Mucosa of descending colon (tissue), 3 donors: Measurements from ENCODE around the gene SRPRA. TPM values are rescaled to one million over a fixed set of nuclear protein-coding genes. Genes with fewer than 3 reads are reported as not detected.
"Not testable (repeated sequence)": the region's sequence is repeated elsewhere in the genome, so short reads cannot be mapped to it uniquely, and the experiment has no call there.

Experiments
- ATAC-seq: fragments of 200-7000 bp; cut with Tn5 transposase; one replicate; pipeline ENCODE4 v1.9.1; 2020; ENCODE audit warnings: mild to moderate bottlenecking, moderate library complexity
- DNase-seq, 3 donors: peaks; one replicate each; pipeline ENCODE4 v3.0.0-alpha.2; 2020
- H3K36me3 ChIP-seq: fragments of 200-600 bp; one replicate; pipeline ENCODE4 v1.8.0; 2021; ENCODE audit warnings: low read depth, mild to moderate bottlenecking
- H3K4me1 ChIP-seq: fragments of 200-600 bp; one replicate; pipeline ENCODE4 v1.8.0; 2021; ENCODE audit warnings: low read depth, mild to moderate bottlenecking
- H3K4me3 ChIP-seq: fragments of 200-600 bp; one replicate; pipeline ENCODE4 v1.8.0; 2021; ENCODE audit warnings: mild to moderate bottlenecking
- H3K9me3 ChIP-seq: fragments of 200-600 bp; one replicate; pipeline ENCODE4 v1.8.0; 2021; ENCODE audit warnings: mild to moderate bottlenecking
- intact Hi-C, 2 donors: fragments of 100-400 bp; cut with DNase I in 1 of 2; cut with micrococcal nuclease in 1 of 2; formaldehyde crosslinking; loops; one replicate each; pipeline versions ENCODE4 v1.11.0 to v1.11.1; 2022; cut with DNase I, micrococcal nuclease
- total RNA-seq, 3 donors: library from RNA; stranded (reverse); fragmentation: NEBNext Ultra II Directional in 2 of 3; extraction: Animal tissue kit (Norgen Biotek cat#: 25700) in 2 of 3; gene quantifications; one replicate each; pipeline versions ENCODE4 v1.2.1 to v1.2.4, GENCODE V29; 2021 to 2023
- TF ChIP-seq, protein P1 (sequence below): fragments of 200-600 bp; IDR thresholded peaks from one replicate; pipeline ENCODE4 v1.8.0; 2022; ENCODE audit warnings: antibody characterized with exemption, mild to moderate bottlenecking
- donor health status: DM: no; HTN: no; CAD: no; lungs with moderate emphysema.
- donor health status: DM: no; HTN: no; CAD: no.
- donor health status: DM: no; HTN: yes; CAD: no.

The SRPRA gene
- total RNA-seq, 3 donors from 2014 or later = 73.8 to 88.1 (median 79.2) TPM

DNA sequence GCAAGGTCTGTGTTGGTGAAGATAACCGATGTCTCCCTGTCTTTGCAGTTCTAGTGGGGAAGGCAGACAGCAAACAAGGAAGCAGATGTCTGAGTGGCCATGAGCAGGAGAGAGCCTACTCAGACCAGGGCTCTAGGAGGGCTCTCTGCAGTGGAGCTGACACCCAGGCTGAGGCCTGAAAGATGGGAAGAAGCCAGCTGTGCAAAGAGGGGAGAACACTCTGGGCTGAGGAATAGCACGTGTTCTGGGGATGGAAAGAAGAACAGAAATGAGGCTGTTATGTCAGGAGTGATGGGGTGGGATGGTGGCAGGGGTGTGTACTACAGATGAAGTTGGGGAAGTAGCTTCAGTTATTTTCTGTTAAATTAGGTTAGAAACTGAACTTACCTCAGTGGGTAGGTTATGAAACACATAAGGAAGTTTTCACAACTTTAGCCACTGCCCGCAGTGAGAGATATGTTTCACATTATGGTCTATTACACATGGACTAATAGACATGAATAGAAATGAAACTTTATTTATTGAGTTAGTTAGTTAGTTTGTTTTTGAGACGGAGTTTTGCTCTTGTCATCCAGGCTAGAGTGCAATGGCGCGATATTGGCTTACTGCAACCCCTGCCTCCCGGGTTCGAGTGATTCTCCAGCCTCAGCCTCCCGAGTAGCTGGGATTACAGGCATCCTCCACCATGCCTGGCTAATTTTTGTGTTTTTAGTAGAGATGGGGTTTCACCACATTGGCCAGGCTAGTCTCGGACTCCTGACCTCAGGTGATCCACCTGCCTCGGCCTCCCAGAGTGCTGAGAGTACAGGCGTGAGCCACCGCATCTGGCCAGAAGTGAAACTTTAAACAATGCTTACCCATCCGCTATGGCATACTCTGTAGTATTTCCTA lies 43.0 kb upstream of the SRPRA start:
- peak in 1 of 3 donors; percentile 46 for DNase-seq
- Histone ChIP-seq H3K36me3 (no peaks in the 10 kb centered on the region), H3K9me3 (no peaks in the 10 kb centered on the region), H3K4me1 (peaks cover 19% of the 10 kb centered on the region), H3K4me3 (no peak overlapping the region)
- peak; percentile 4 for ATAC-seq
- TF ChIP-seq, protein P1, sequence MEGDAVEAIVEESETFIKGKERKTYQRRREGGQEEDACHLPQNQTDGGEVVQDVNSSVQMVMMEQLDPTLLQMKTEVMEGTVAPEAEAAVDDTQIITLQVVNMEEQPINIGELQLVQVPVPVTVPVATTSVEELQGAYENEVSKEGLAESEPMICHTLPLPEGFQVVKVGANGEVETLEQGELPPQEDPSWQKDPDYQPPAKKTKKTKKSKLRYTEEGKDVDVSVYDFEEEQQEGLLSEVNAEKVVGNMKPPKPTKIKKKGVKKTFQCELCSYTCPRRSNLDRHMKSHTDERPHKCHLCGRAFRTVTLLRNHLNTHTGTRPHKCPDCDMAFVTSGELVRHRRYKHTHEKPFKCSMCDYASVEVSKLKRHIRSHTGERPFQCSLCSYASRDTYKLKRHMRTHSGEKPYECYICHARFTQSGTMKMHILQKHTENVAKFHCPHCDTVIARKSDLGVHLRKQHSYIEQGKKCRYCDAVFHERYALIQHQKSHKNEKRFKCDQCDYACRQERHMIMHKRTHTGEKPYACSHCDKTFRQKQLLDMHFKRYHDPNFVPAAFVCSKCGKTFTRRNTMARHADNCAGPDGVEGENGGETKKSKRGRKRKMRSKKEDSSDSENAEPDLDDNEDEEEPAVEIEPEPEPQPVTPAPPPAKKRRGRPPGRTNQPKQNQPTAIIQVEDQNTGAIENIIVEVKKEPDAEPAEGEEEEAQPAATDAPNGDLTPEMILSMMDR = no peak
- intact Hi-C loops = loop anchor here (2.0 to 10.0 kb wide), 2 partner anchors 163 to 169 kb away; no protein-coding TSS in a partner anchor

DNA sequence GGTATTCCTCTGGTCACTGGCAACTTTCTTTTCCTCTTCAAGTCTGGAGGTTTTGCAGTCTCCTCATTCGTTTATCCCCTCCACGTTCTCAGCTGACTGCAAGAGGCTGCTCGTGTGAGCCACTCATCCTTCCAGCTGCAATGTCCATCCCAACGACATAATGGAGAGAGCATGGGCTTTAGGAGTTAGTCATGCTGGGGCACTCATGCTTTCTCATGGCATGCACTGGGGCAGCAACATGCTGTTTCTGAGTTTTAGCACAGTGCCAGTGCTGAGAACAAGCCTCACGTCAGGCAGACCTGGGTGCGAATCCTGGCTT lies 42.3 kb upstream of the SRPRA start:
- H3K9me3 ChIP-seq = no peaks in the 10 kb centered on the region
- peaks cover 19% of the 10 kb centered on the region for H3K4me1 ChIP-seq
- intact Hi-C loops = loop anchor here (2.0 to 10.0 kb wide), 2 partner anchors 164 to 170 kb away; no protein-coding TSS in a partner anchor
- H3K4me3 ChIP-seq = no peak overlapping the region
- DNase-seq (no peak), ATAC-seq (no peak)
- TF ChIP-seq, protein P1 = no peak
- no peaks in the 10 kb centered on the region for H3K36me3 ChIP-seq

DNA sequence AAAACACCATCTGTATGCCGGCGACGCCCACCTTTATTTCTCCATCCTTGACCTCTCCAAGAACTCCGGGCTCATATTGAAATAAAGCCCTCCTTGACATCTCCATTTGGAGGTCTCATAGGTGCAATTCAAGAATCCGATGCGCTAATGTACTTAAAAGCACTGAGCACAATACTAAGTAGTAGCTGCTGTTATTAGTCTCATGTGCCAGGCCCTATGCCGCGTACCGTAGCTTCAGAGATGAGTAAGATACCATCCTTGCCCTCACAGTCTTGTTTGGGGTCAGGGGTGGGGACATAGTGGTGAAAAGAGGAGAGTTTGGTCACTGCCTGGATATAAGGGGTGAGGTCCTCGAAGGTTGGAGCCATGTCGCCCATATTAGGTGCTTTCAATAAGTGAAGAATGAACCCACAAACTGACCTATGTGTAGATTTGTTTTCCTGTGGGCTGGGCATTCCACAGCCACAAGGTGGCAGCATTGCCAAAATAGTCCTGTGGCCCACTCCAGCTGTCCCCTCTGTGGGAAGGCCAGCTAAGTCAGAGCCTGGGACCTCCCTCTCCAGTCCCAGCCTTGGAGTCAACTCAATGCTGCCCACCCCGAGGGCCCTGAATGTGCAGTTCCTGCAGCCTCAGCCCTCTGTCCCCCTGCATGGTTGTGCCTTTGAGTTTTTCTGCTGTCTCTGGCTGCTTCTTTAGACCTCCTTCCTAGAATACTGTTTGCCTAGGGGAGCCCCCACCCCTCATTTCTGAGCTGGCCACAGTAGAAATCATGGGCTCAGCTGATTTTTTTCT lies 41.7 kb upstream of the SRPRA start:
- H3K9me3 ChIP-seq = no peaks in the 10 kb centered on the region
- no peaks in the 10 kb centered on the region for H3K36me3 ChIP-seq
- DNase-seq = peak; percentile 73 to 88 (median 83)
- peaks cover 19% of the 10 kb centered on the region for H3K4me1 ChIP-seq
- TF ChIP-seq, protein P1 = peak; percentile 74
- intact Hi-C loops = loop anchor here (2.0 to 10.0 kb wide), 2 partner anchors 164 to 170 kb away; no protein-coding TSS in a partner anchor
- peak; percentile 85 for ATAC-seq
- no peak overlapping the region for H3K4me3 ChIP-seq

DNA sequence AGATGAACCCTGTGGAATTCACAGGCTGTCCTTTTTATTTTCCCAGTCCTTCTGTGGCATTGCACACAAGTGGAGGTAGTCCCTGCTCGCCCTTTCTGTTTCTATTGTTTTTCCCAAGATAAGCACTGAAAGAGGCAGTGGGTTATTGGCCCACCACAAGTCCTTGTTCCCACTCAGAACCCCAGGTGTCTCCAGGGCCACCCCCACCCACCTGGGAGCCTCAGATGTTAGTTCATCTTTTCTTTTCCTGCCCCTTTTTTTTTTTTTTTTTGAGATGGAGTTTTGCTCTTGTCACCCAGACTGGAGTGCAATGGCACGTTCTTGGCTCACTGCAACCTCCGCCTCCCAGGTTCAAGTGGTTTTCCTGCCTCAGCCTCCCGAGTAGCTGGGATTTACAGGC lies 40.1 kb upstream of the SRPRA start:
- peaks cover 28% of the 10 kb centered on the region for H3K4me1 ChIP-seq
- H3K4me3 ChIP-seq, H3K36me3 ChIP-seq, ATAC-seq, H3K9me3 ChIP-seq, intact Hi-C loops: not testable (repeated sequence)
- peak in 1 of 3 donors; percentile 11 for DNase-seq

DNA sequence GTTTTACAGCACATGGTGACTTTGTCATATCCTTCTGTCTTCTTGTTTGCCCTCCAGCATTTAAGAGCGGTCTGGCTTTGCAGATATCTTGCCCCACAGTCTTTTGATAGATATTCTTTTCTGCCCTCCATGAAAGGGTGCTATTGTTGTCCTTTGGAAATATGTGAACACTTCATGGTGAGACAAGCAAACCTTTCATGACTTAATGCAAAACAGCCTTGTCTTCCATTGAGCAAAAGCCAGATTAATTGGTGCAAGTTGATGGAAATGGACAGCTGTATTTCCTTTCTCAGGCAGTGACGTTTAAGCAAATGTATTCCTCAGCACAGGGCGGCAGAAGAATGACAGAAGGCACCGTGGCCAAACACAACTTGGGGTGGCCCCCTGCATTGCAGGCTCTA lies 39.6 kb upstream of the SRPRA start:
- DNase-seq (no peak), ATAC-seq (no peak)
- no peaks in the 10 kb centered on the region for H3K9me3 ChIP-seq
- intact Hi-C loops = no loop called here
- H3K36me3 ChIP-seq = no peaks in the 10 kb centered on the region
- TF ChIP-seq, protein P1 = no peak
- peaks cover 26% of the 10 kb centered on the region for H3K4me1 ChIP-seq
- H3K4me3 ChIP-seq = no peak overlapping the region

DNA sequence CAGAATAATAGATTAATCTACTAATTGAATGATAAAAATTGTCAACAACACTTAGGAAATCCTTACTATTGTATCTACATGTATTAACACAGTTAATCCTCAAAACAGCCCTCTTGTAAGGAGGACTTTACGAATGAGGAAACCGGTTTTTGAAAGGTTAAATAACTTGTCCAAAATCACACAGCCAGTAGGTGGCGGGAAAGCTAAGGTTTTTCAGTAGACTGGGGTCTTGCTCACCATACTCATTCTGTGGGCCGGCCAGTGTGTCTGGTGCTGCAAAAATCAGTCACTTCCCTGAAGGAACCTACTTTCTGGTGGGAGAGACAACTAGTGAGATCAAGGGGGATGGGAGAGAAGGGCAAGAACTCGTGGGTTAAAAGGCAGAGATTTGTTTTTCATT lies 39.0 kb upstream of the SRPRA start:
- Histone ChIP-seq H3K4me3 (no peak overlapping the region), H3K4me1 (peaks cover 21% of the 10 kb centered on the region), H3K9me3 (no peaks in the 10 kb centered on the region), H3K36me3 (no peaks in the 10 kb centered on the region)
- no peak for DNase-seq
- TF ChIP-seq, protein P1 = no peak
- intact Hi-C loops = no loop called here
- ATAC-seq = no peak
